H1 (cell line): Measurements from ENCODE around the gene TSR1. TPM values are rescaled to one million over a fixed set of nuclear protein-coding genes. Genes with fewer than 3 reads are reported as not detected.

Experiments
- FOSL1 ChIP-seq: IDR thresholded peaks from 2 replicates; pipeline ENCODE4 v1.6.1; 2011; ENCODE audit warnings: mild to moderate bottlenecking, low read depth, low read length, moderate library complexity; ENCODE audit not compliant: insufficient read depth
- MAX ChIP-seq: IDR thresholded peaks from 2 replicates; pipeline ENCODE4 v1.6.1; 2012; ENCODE audit warnings: inconsistent platforms
- TAF7 ChIP-seq: optimal IDR thresholded peaks from 2 replicates; pipeline ENCODE3; 2011; ENCODE audit warnings: low read depth, mild to moderate bottlenecking, inconsistent platforms, low read length, moderate library complexity, borderline replicate concordance
- polyA plus RNA-seq, 7 experiments: library from polyadenylated mRNA; depleted of rRNA in 3 of 7; stranded (reverse) in 5 of 7; unstranded in 2 of 7; fragments of >200 nt in 5 of 7; fragments of 200-250 nt in 2 of 7; gene quantifications; 1 replicate in 5 of 7; 2 replicates in 1 of 7; 4 replicates in 1 of 7; pipeline versions ENCODE4 v1.2.1 to v1.2.3, GENCODE V29; 2011 to 2013; ENCODE audit warnings: missing spikeins in 2 of 7, mixed read lengths in 2 of 7
- total RNA-seq: library from RNA; stranded (reverse); fragmentation: NEBNext Ultra II Directional; extraction: Animal tissue kit (Norgen Biotek cat#: 25700); gene quantifications from 2 replicates; pipeline ENCODE4 v1.2.1, GENCODE V29; 2021

TSR1 gene
- total and polyA plus RNA-seq, 2 of the 8 experiments (the other 6 are each of a cell fraction or from before 2014, with no cell fraction given), result 14.5 to 69.7 TPM

- TF ChIP-seq MAX (no peak), FOSL1 (no peak), TAF7 (no peak)
Measured at GRCh38 chr17:2380226-2380922, 44.1 kb upstream of the TSR1 start (continued).
